Amygdala (tissue), 56 donors: Measurements from ENCODE around the gene GPR37.

Experiments used
- DNase-seq, 56 donors: peaks; one replicate each; lab custom pipeline; 2025; lab: John Stamatoyannopoulos, UW

The GPR37 gene

GRCh38 chr7:124765401-124766352 lies at the start of gene GPR37:
Gene GPR37 (minus strand): TSS chr7:124765792. CDS start chr7:124764976, 816 bp downstream.
- DNase-seq: peak; percentile 44 to 93 (median 84)

GRCh38 chr7:124813994-124814798 lies 48.6 kb upstream of the GPR37 start:
- DNase-seq: no peak

- DNase-seq: no peak
These were observed 47.2 kb upstream of the GPR37 start for GRCh38 chr7:124812764-124813163.

- no peak for DNase-seq
These were observed 45.7 kb upstream of the GPR37 start for GRCh38 chr7:124811341-124811740.

GRCh38 chr7:124810605-124811004 lies 45.0 kb upstream of the GPR37 start:
- DNase-seq: no peak

- no peak for DNase-seq
These were observed 42.6 kb upstream of the GPR37 start for GRCh38 chr7:124808206-124808605.

- DNase-seq: no peak
These were observed 35.8 kb upstream of the GPR37 start for GRCh38 chr7:124801330-124801895.

GRCh38 chr7:124800386-124800785 lies 34.8 kb upstream of the GPR37 start:
- no peak for DNase-seq

- DNase-seq: no peak
These were observed 33.9 kb upstream of the GPR37 start for GRCh38 chr7:124799448-124799847.

- DNase-seq: no peak
These were observed 31.2 kb upstream of the GPR37 start for GRCh38 chr7:124796771-124797170.

- DNase-seq: no peak
These were observed 27.1 kb upstream of the GPR37 start for GRCh38 chr7:124792696-124793095.

- no peak for DNase-seq
These were observed 26.4 kb upstream of the GPR37 start for GRCh38 chr7:124792002-124792401.

- DNase-seq: no peak
These were observed 25.8 kb upstream of the GPR37 start for GRCh38 chr7:124791426-124791825.

GRCh38 chr7:124790645-124791044 lies 25.1 kb upstream of the GPR37 start:
- no peak for DNase-seq

GRCh38 chr7:124785994-124786393 lies 20.4 kb upstream of the GPR37 start:
- DNase-seq: no peak

GRCh38 chr7:124784879-124785818 lies 19.6 kb upstream of the GPR37 start:
- peak in 40 of 56 donors; percentile 9 to 78 (median 40) for DNase-seq

- DNase-seq: no peak
These were observed 17.7 kb upstream of the GPR37 start for GRCh38 chr7:124783271-124783670.

GRCh38 chr7:124781907-124782734 lies 16.5 kb upstream of the GPR37 start:
- DNase-seq: no peak

GRCh38 chr7:124781418-124781817 lies 15.8 kb upstream of the GPR37 start:
- DNase-seq: no peak
